HG02973 (cell line): ENCODE data around the gene GTSE1.
A peak's percentile ranks its signal among the peaks of the same experiment; 100 is the strongest.
"Not testable (repeated sequence)": the region's sequence is repeated elsewhere in the genome, so short reads cannot be mapped to it uniquely, and the experiment has no call there.

Experiments
- ATAC-seq: cut with Tn5 transposase; IDR thresholded peaks from one replicate; pipeline ENCODE4 v1.9.1; 2021; ENCODE audit warnings: moderate library complexity; ENCODE audit not compliant: unreplicated experiment

GTSE1 gene

GRCh38 chr22:46296257-46297150 lies at the start of gene GTSE1:
GTSE1 (plus strand) TSS chr22:46296870; CDS start chr22:46297401, 531 bp downstream.
- ATAC-seq, result peak; percentile 87

DNA sequence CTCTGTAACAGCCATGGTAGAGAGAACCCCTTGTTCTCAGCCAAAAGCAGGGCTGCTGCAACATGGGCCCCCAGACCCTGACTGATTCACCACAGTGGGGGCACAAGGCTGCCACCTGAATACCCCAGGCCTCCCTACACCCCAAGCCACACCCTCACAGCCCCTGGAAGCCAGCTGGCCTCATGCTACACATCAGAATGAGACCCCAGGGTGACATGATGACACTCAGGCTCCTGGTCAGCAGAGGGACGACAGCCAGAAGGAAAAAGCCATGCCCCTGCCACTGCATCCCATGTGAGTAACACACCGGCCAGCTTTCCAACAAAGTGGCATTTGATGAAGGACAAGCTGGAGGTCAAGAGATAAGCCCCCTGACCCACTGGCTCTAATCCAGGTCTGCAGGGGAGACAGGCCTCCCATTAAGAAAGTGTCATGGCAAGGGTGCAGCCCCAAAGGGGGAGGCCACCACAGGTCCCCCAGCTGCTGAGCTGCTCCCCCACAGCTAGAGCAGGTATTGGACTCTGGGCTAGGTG lies 49.2 kb upstream of the GTSE1 start:
- no peak for ATAC-seq

- ATAC-seq, result peak; percentile 77
Measured at GRCh38 chr22:46250035-46250782, 46.5 kb upstream of the GTSE1 start, which contains the start of gene CDPF1. CDPF1 (minus strand) TSS chr22:46250293; CDS start chr22:46248284, 2,009 bp downstream.

DNA sequence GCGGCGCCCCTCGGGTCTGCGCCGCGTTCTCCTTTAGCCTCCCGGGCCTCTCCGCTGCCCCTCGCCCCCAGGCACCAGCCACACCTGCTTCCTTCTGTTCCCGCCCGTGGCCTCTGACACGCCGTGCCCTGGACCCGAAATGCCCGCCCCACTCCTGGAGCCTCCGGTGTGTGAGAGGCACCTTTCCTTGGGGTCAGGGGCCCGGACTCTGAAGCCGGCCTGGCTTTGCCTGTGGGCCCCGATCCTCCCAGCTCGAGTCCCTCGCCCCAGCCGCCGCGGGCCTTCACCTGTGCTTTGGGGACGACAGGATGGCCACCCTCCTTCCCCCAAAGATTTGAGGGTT lies 45.9 kb upstream of the GTSE1 start:
- ATAC-seq, result peak; percentile 15

DNA sequence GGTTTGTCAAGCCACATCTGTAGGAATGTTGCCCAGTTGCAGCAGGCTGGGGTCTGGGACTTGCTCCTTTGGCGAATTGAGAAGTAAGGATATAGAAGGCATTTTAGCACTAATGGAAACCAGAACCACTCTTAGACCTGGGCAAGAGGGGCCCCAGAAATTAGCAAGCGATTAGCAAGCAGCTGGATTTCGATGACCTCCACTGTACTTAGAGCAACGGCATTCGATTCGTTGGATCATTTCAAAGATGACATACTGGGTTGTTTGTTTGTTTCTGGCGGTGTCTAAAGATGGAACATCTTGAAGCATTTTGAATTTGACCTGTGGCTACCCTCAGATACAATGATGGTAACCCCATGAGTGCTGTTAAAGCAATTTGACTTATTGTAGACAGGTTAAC lies 45.4 kb upstream of the GTSE1 start:
- no peak for ATAC-seq

GRCh38 chr22:46251816-46252380 lies 44.8 kb upstream of the GTSE1 start:
- ATAC-seq, result no peak

- ATAC-seq, result no peak
Measured at GRCh38 chr22:46256358-46256958, 40.2 kb upstream of the GTSE1 start.

DNA sequence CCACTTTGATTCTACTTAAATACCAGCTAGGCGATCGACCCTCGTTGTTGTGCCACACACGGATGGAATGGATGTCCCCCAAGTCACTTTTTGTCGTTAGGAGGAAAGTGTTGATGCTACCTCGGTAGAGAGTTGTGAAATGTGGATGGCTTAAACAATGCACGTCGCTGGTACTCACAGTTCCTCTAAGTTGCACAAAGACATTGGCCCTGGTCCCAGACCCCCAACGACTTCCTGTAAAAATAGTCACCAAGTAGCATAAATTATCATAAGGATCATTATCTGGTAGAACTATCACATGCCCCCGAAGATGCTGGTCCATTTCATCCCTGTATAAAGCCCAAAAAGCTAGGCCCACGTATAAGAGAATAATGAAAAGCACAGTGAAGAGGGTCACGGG lies 37.3 kb upstream of the GTSE1 start:
- ATAC-seq, result no peak

- no peak for ATAC-seq
Measured at GRCh38 chr22:46260038-46260437, 36.6 kb upstream of the GTSE1 start.

GRCh38 chr22:46262449-46263215 lies 34.0 kb upstream of the GTSE1 start:
- ATAC-seq, result no peak

DNA sequence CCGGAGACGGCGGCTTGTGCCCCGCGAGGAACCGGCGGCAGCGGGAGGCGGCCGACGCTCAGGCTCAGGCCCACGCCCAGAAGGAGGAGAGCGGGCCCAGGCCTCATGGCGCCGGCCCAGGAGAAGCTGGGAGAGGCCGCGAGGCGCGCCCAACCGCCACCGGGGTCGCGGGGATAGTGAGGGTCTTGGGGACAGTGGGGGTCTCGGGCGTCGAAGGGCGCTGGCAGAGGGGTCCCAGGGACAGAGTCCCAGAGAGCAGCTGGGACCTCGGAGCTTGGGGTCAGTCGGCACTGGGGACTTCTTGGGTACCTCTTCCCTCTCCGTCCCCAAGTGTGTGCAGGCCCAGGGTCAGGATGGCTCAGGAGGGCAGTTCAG lies 33.5 kb upstream of the GTSE1 start, which contains the start of gene PKDREJ:
TSS of gene PKDREJ (minus strand) at position 128 of the 375 bp plus-strand sequence. CDS start at position 107, 21 bp downstream.
- no peak for ATAC-seq

DNA sequence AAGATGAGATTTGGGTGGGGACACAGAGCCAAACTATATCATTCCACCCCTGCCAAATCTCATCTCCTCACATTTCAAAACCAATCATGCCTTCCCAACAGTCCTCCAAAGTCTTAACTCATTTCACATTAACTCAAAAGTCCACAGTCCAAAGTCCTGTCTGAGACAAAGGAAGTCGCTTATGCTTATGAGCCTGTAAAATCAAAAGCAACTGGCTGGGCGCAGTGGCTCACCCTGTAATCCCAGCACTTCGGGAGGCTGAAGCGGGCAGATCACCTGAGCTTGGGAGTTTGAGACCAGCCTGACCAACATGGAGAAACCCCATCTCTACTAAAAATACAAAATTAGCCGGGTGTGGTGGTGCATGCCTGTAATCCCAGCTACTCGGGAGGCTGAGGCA lies 32.1 kb upstream of the GTSE1 start:
- not testable (repeated sequence) for ATAC-seq

DNA sequence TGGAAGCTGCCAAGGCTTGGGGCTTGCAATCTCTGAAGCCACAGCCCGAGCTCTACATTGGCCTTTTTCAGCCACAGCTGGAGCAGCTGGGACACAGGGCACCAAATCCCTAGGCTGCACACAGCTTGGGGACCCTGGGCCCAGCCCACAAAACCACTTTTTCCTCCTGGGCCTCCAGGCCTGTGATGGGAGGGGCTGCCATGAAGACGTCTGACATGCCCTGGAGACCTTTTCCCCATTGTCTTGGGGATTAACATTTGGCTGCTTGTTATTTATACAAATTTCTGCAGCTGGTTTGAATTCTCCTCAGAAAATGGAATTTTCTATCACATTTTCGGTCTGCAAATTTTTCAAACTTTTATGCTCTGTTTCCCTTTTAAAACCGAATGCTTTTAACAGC lies 31.0 kb upstream of the GTSE1 start:
- ATAC-seq, result not testable (repeated sequence)

GRCh38 chr22:46267431-46268279 lies 29.0 kb upstream of the GTSE1 start, which contains the start of gene TTC38:
TTC38 (plus strand) TSS chr22:46268008; CDS start chr22:46268040, 32 bp downstream.
- ATAC-seq, result peak; percentile 67

- no peak for ATAC-seq
Measured at GRCh38 chr22:46269564-46269963, 27.1 kb upstream of the GTSE1 start.

- no peak for ATAC-seq
Measured at GRCh38 chr22:46272196-46272595, 24.5 kb upstream of the GTSE1 start.

- ATAC-seq, result no peak
Measured at GRCh38 chr22:46272762-46273431, 23.8 kb upstream of the GTSE1 start.

DNA sequence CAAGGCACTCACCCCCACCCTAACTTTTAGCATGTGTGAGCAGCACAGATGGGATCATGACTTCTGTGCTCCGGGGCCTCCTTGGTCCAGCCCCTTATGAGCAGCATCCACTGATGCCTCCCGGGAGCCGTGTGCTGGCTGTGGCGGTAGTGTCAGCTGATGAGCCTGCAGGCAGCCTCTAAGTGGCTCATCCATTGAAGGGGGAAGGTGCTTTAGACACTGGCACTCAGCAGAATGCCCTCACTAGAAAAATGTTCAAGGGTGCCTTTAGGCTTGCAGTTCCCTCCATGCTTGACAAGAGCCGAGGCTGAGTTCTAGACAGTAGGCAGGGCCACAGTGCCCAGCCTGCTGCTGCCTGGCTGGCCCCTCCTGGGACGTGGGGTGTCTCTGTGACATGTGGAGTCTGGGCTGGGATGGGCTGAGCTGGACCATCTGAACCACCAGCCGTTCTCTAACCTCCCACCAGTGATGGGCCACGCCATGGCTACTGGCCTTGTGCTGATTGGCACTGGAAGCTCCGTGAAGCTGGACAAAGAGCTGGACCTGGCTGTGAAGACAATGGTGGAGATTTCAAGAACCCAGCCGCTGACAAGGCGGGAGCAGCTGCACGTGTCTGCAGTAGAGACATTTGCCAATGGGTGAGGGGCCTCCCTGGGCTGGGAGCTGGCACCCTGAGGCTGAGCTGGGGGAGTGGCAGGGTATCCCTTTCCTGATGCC lies 23.1 kb upstream of the GTSE1 start:
- no peak for ATAC-seq
